C4-2B (cell line): ENCODE measurements around the gene GON4L.

Source experiments
- H3K27ac ChIP-seq: fragments of 450-650 bp; 2 replicates; pipeline ENCODE4 v1.5.1; 2017
- CTCF ChIP-seq: fragments of 450-650 bp; conservative IDR thresholded peaks from 2 replicates; pipeline ENCODE4 v1.5.1; 2017; ENCODE audit warnings: mild to moderate bottlenecking
- ZFX ChIP-seq: fragments of 450-650 bp; IDR thresholded peaks from 2 replicates; pipeline ENCODE4 v1.6.1; 2017

The GON4L gene

DNA sequence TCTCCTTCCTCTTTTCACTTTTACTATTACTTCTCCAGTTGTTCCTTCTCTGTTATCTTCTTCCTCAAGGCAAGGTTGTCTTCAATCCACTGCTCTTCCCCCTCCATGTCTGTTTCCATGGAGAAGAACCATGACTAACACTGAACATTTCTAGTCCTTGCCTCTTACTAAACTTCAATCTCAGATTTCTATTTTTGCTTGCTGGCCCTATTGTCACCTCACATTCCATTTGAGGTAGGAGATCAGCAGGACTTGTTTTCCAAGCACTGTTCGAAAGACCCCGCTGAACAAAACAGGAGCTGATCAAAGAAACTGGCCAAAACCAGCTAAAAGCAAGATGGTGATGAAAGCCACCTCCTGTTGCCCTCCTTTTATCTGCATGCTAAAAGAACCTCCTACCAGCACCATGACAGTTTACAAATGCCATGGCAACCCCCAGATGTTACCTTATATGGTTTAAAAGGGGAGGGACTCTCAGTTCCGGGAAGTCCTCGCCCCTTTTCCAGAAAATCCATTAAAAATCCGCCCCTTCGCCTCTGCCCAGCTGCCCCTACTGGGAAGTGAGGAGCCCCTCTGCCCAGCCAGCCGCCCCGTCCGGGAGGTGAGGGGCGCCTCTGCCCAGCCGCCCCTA is 22.6 kb downstream of the GON4L start:
- H3K27ac ChIP-seq = no peak overlapping the region
- TF ChIP-seq CTCF (no peak), ZFX (no peak)

DNA sequence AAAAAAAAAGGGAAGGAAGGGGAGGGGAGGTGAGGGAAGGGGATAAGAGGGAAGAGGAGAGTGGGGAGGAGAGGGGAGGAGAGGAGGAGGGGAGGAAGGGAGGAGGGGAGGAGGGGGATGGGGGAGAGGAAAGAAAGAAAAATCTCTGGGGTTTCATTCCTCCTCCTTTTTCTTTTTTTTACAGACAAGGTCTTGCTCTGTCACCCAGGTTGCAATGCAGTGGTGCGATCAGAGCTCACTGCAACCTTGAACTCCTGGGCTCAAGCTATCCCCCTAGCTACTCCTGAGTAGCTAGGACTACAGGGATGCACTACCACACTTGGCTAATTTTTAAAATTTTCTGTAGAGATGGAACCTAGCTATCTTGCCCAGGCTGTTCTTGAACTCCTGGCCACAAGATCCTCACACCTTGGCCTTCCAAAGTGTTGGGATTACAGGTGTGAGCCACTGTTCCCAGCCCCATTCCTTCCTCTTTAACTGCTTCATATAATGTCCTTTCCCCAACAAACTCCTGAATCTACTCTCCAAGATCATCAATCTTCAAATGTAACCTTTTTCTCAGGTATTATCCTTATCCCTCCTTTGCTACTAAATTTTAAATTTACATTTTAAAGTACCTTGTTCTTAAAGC is 23.2 kb downstream of the GON4L start:
- TF ChIP-seq ZFX = no peak
- no peak for TF ChIP-seq CTCF
- no peak overlapping the region for H3K27ac ChIP-seq

DNA sequence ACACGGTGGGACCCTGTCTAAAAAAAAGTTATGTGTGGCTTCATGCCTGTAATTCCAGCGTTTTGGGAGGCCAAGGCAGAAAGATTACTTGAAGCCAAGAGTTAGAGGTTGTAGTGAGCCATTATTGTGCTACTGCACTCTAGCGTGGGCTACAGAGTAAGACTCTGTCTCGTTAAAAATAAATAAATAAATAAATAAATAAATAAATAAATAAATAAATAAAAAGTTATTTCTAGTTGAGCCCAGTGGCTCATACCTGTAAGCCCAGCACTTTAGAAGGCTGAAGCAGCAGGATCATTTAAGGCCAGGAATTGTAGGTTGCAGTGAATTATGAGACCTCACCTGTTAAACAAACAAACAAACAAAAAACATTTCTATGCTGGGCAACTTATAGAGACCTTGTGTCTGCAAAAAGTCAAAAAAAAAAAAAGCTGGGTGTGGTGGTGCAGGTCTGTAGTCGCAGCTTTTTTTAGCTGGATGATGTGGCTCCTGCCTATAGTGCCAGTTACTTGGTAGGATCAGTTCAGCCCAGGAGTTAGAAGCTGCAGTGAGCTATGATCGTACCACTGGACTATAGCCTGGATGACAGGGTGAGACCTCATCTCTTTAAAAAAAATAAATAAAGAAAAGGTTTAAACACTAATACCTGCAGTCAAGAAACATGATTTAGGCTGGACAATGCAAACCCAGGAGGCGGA is 25.6 kb downstream of the GON4L start:
- H3K27ac ChIP-seq = no peak overlapping the region
- TF ChIP-seq ZFX = no peak
- TF ChIP-seq CTCF = no peak

- no peak overlapping the region for H3K27ac ChIP-seq
- no peak for TF ChIP-seq CTCF
- no peak for TF ChIP-seq ZFX
These were observed 29.6 kb downstream of the GON4L start for GRCh38 chr1:155827450-155827849.

- H3K27ac ChIP-seq = no peak overlapping the region
- no peak for TF ChIP-seq CTCF
- TF ChIP-seq ZFX = no peak
These were observed 40.7 kb downstream of the GON4L start for GRCh38 chr1:155816351-155816750.

- TF ChIP-seq ZFX (no peak), CTCF (no peak)
- no peak overlapping the region for H3K27ac ChIP-seq
These were observed 43.3 kb downstream of the GON4L start for GRCh38 chr1:155813672-155814071.

- no peak overlapping the region for H3K27ac ChIP-seq
- TF ChIP-seq ZFX = no peak
- no peak for TF ChIP-seq CTCF
These were observed 44.1 kb downstream of the GON4L start for GRCh38 chr1:155812878-155813277.
